GM23248 (cell line): ENCODE data around the gene NPB.

ENCODE experiments used
- EZH2 ChIP-seq: fragments of 200-600 bp; sonication (generic); IDR thresholded peaks from 2 replicates; pipeline ENCODE4 v1.6.1; 2018; ENCODE audit warnings: antibody characterized with exemption, mild to moderate bottlenecking; ENCODE audit not compliant: insufficient read depth, poor library complexity, severe bottlenecking
- EZH2phosphoT487 ChIP-seq: fragments of 200-600 bp; sonication (generic); IDR thresholded peaks from 2 replicates; pipeline ENCODE4 v1.6.1; 2018; ENCODE audit warnings: antibody characterized with exemption, moderate library complexity, mild to moderate bottlenecking, low read depth; ENCODE audit not compliant: insufficient read depth

DNA sequence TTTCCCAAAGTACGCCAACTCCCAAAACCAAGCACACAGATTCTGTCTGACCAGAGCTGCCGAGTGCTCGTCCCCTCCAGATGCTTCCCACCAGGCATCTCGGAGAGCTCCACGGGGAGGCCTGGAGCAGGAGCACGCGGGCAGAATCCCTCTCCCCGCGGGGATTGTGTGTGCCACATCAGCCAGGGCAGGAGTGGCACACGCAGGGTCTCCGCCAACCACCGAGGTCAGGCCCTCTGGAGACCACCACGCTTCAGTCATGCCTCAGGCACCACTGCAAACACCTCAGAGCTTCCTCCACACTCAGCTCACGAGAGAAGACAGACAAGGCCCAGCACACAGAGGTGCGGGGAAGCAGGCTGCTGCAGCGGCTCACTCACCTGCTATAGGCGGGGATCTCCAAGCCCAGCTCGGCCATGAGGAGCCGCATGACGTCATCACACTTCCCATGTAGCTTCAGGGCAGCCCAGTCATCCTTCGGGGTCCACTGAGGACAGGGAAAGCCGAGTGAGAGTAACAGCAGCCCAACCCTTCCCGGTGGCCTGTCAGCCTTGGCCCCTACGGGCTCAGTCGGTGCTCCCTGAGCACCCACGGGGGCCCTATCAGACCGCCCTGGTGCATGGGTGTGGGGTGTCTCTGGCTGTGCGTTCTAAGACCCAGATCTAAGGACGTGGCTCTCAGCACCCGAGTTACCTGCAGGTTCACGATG, 11.5 kb downstream of the NPB start:
- TF ChIP-seq EZH2 = no peak
- TF ChIP-seq EZH2phosphoT487 = no peak
